Neural progenitor cell (in vitro differentiated cells): Measurements from ENCODE around the gene DLG2. TPM values are rescaled to one million over a fixed set of nuclear protein-coding genes. Genes with fewer than 3 reads are reported as not detected.

Experiments used
- DNase-seq: peaks from one replicate; pipeline ENCODE4 v3.0.0-alpha.2; 2016; ENCODE audit warnings: low spot score
- H2AFZ ChIP-seq: fragments of 200-600 bp; sonication (generic); replicated peaks from 2 replicates; pipeline ENCODE4 v1.6.1; 2016; ENCODE audit warnings: antibody characterized with exemption
- H3F3A ChIP-seq: fragments of 200-600 bp; sonication (generic); 2 replicates; pipeline ENCODE4 v1.6.1; 2016; ENCODE audit warnings: antibody characterized with exemption, low read depth
- H3K27ac ChIP-seq: fragments of 200-600 bp; sonication (generic); 2 replicates; pipeline ENCODE4 v1.5.1; 2016; ENCODE audit warnings: mild to moderate bottlenecking
- H3K27me3 ChIP-seq: fragments of 200-600 bp; sonication (generic); 2 replicates; pipeline ENCODE4 v1.6.1; 2016; ENCODE audit warnings: mild to moderate bottlenecking, moderate library complexity
- H3K36me3 ChIP-seq: fragments of 200-600 bp; sonication (generic); 2 replicates; pipeline ENCODE4 v1.5.1; 2016
- H3K4me1 ChIP-seq: fragments of 200-600 bp; sonication (generic); 2 replicates; pipeline ENCODE4 v1.6.1; 2016; ENCODE audit warnings: mixed run types
- H3K4me2 ChIP-seq: fragments of 200-600 bp; sonication (generic); 2 replicates; pipeline ENCODE4 v1.6.1; 2016
- H3K4me3 ChIP-seq: fragments of 200-600 bp; sonication (generic); 2 replicates; pipeline ENCODE4 v1.5.1; 2016
- H3K79me2 ChIP-seq: fragments of 200-600 bp; sonication (generic); 2 replicates; pipeline ENCODE4 v1.6.1; 2016; ENCODE audit warnings: low read depth
- H3K9ac ChIP-seq: fragments of 200-600 bp; sonication (generic); 2 replicates; pipeline ENCODE4 v1.6.1; 2016
- H3K9me3 ChIP-seq: fragments of 200-600 bp; sonication (generic); 2 replicates; pipeline ENCODE4 v1.5.1; 2016; ENCODE audit warnings: low read depth
- H4K20me1 ChIP-seq: fragments of 200-600 bp; sonication (generic); 2 replicates; pipeline ENCODE4 v1.6.1; 2016; ENCODE audit warnings: low read depth
- H3K27ac Mint-ChIP-seq: 3 replicates; pipeline ENCODE4 v1.8.0; 2021; ENCODE audit warnings: mixed read lengths
- H3K27me3 Mint-ChIP-seq: 2 replicates; pipeline ENCODE4 v1.8.0; 2022; ENCODE audit warnings: low read depth, mild to moderate bottlenecking, inconsistent platforms, moderate library complexity, mixed read lengths; ENCODE audit not compliant: insufficient read depth
- H3K36me3 Mint-ChIP-seq: 3 replicates; pipeline ENCODE4 v1.8.0; 2021; ENCODE audit warnings: mixed read lengths
- H3K4me1 Mint-ChIP-seq: 3 replicates; pipeline ENCODE4 v1.8.0; 2021; ENCODE audit warnings: mixed read lengths
- H3K4me3 Mint-ChIP-seq: 3 replicates; pipeline ENCODE4 v1.8.0; 2021; ENCODE audit warnings: mild to moderate bottlenecking, moderate library complexity, mixed read lengths
- H3K9me3 Mint-ChIP-seq: 3 replicates; pipeline ENCODE4 v1.8.0; 2020; ENCODE audit warnings: mixed read lengths
- EZH2 ChIP-seq: fragments of 200-600 bp; sonication (generic); IDR thresholded peaks from 2 replicates; pipeline ENCODE4 v1.6.1; 2017; ENCODE audit warnings: antibody characterized with exemption, mild to moderate bottlenecking, moderate library complexity
- EZH2phosphoT487 ChIP-seq: fragments of 200-600 bp; sonication (generic); IDR thresholded peaks from 2 replicates; pipeline ENCODE4 v1.6.1; 2017; ENCODE audit warnings: antibody characterized with exemption
- total RNA-seq: library from RNA; depleted of rRNA; stranded (reverse); fragments of >200 nt; gene quantifications from 2 replicates; pipeline ENCODE4 v1.2.3, GENCODE V29; 2015; ENCODE audit warnings: low replicate concordance
- TF ChIP-seq, protein P1 (sequence below): fragments of 200-600 bp; sonication (generic); IDR thresholded peaks from 2 replicates; pipeline ENCODE4 v1.5.1; 2017; ENCODE audit warnings: antibody characterized with exemption, mild to moderate bottlenecking

Gene DLG2
- total RNA-seq, 1 donor from 2014 or later: 7.5 TPM

DNA sequence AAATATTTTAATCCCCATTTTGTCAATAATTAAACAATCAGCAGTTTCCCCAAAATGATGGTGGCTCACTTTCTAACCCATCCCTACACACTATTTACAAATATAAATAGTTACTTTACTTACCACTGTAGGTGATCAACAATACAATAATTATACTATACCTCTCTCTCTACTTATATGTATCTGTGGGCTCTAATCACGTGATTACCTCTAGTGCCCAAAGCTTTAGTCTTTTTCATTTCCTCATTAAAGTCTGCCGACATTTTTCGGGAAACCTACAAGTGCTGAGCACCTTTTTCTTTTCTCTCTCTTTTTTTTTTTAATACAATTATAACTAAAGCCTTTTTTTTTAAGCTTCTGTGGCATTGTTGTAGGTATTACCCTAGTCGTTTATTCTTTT lies 23.9 kb downstream of the DLG2 start:
- Mint-ChIP-seq H3K36me3 (no peaks in the 10 kb centered on the region), H3K9me3 (no peaks in the 10 kb centered on the region), H3K27me3 (peaks cover 2% of the 10 kb centered on the region), H3K4me1 (no peaks in the 10 kb centered on the region), H3K27ac (no peak overlapping the region), H3K4me3 (no peak overlapping the region)
- H3K4me1 ChIP-seq: no peaks in the 10 kb centered on the region
- peaks cover 3% of the 10 kb centered on the region for H3F3A ChIP-seq
- H3K36me3 ChIP-seq: no peaks in the 10 kb centered on the region
- H4K20me1 ChIP-seq: no peaks in the 10 kb centered on the region
- H3K9ac ChIP-seq: no peak overlapping the region
- no peak for DNase-seq
- no peaks in the 10 kb centered on the region for H3K9me3 ChIP-seq
- no peak overlapping the region for H3K4me2 ChIP-seq
- no peak overlapping the region for H3K27ac ChIP-seq
- no peak overlapping the region for H2AFZ ChIP-seq
- H3K79me2 ChIP-seq: no peaks in the 10 kb centered on the region
- H3K27me3 ChIP-seq: no peaks in the 10 kb centered on the region
- no peak overlapping the region for H3K4me3 ChIP-seq
- TF ChIP-seq EZH2phosphoT487 (no peak), EZH2 (no peak)
- TF ChIP-seq, protein P1, sequence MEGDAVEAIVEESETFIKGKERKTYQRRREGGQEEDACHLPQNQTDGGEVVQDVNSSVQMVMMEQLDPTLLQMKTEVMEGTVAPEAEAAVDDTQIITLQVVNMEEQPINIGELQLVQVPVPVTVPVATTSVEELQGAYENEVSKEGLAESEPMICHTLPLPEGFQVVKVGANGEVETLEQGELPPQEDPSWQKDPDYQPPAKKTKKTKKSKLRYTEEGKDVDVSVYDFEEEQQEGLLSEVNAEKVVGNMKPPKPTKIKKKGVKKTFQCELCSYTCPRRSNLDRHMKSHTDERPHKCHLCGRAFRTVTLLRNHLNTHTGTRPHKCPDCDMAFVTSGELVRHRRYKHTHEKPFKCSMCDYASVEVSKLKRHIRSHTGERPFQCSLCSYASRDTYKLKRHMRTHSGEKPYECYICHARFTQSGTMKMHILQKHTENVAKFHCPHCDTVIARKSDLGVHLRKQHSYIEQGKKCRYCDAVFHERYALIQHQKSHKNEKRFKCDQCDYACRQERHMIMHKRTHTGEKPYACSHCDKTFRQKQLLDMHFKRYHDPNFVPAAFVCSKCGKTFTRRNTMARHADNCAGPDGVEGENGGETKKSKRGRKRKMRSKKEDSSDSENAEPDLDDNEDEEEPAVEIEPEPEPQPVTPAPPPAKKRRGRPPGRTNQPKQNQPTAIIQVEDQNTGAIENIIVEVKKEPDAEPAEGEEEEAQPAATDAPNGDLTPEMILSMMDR: no peak

- no peak for TF ChIP-seq EZH2
- no peak for TF ChIP-seq EZH2phosphoT487
- TF ChIP-seq, protein P1: no peak
- no peak overlapping the region for H3K4me3 Mint-ChIP-seq
- no peak overlapping the region for H3K27ac ChIP-seq
- H3F3A ChIP-seq: peaks cover 7% of the 10 kb centered on the region
- H3K9ac ChIP-seq: no peak overlapping the region
- no peaks in the 10 kb centered on the region for H3K27me3 ChIP-seq
- H4K20me1 ChIP-seq: no peaks in the 10 kb centered on the region
- no peak overlapping the region for H3K27ac Mint-ChIP-seq
- no peaks in the 10 kb centered on the region for H3K36me3 ChIP-seq
- no peak for DNase-seq
- no peaks in the 10 kb centered on the region for H3K79me2 ChIP-seq
- peaks cover 2% of the 10 kb centered on the region for H3K27me3 Mint-ChIP-seq
- H3K36me3 Mint-ChIP-seq: no peaks in the 10 kb centered on the region
- H3K4me1 ChIP-seq: no peaks in the 10 kb centered on the region
- H3K4me2 ChIP-seq: no peak overlapping the region
- H3K9me3 ChIP-seq: no peaks in the 10 kb centered on the region
- H3K9me3 Mint-ChIP-seq: no peaks in the 10 kb centered on the region
- no peak overlapping the region for H2AFZ ChIP-seq
- no peak overlapping the region for H3K4me3 ChIP-seq
- no peaks in the 10 kb centered on the region for H3K4me1 Mint-ChIP-seq
Measured at GRCh38 chr11:85602526-85603213, 24.5 kb downstream of the DLG2 start.

DNA sequence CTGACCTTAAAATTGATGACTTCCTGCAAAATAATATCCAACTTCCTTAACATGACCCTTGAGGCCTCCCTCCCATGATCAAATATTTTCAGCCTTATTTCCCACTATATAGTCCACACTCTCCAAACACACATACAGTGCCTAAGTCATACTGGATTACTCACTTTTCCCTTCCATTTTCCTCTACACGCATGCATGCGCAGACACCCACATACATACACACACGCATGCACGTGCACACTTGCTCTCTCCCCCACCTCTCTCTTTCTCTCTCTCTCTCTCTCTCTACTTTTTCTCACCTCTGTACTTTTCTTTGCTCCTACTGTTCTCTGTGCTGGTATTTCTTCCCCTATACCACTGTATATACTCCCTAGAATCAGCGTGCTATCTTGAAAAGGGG lies 28.1 kb downstream of the DLG2 start:
- H3K27ac Mint-ChIP-seq: no peak overlapping the region

More for the DNA sequence above, 28.1 kb downstream of the DLG2 start:
- Histone ChIP-seq H3K4me3 (no peak overlapping the region), H3K4me1 (no peaks in the 10 kb centered on the region), H3K9ac (no peak overlapping the region), H3K4me2 (no peak overlapping the region), H3K27ac (no peak overlapping the region), H3K79me2 (no peaks in the 10 kb centered on the region), H3K9me3 (no peaks in the 10 kb centered on the region), H2AFZ (no peak overlapping the region), H3F3A (peaks cover 10% of the 10 kb centered on the region), H3K36me3 (no peaks in the 10 kb centered on the region), H3K27me3 (no peaks in the 10 kb centered on the region), H4K20me1 (no peaks in the 10 kb centered on the region)
- no peaks in the 10 kb centered on the region for H3K27me3 Mint-ChIP-seq
- H3K4me3 Mint-ChIP-seq: no peak overlapping the region
- H3K36me3 Mint-ChIP-seq: no peaks in the 10 kb centered on the region
- no peaks in the 10 kb centered on the region for H3K4me1 Mint-ChIP-seq
- TF ChIP-seq, protein P1: no peak
- TF ChIP-seq EZH2 (no peak), EZH2phosphoT487 (no peak)
- no peaks in the 10 kb centered on the region for H3K9me3 Mint-ChIP-seq
- no peak for DNase-seq
